MM.1S (cell line): Measurements from ENCODE around the gene ANXA9.
A peak's percentile ranks its signal among the peaks of the same experiment; 100 is the strongest.

ENCODE experiments used
- DNase-seq: peaks from one replicate; pipeline ENCODE4 v3.0.0-alpha.2; 2015
- H2AFZ ChIP-seq: fragments of 300-600 bp; sonication (generic); 2 replicates; pipeline ENCODE4 v1.6.0; 2016; ENCODE audit warnings: antibody characterized with exemption, low read length
- H3F3A ChIP-seq: fragments of 300-600 bp; sonication (generic); 2 replicates; pipeline ENCODE4 v1.6.1; 2016; ENCODE audit warnings: mild to moderate bottlenecking, antibody characterized with exemption, low read length, moderate library complexity, mixed read lengths; ENCODE audit not compliant: insufficient read depth
- H3K27ac ChIP-seq: fragments of 300-600 bp; sonication (generic); 2 replicates; pipeline ENCODE4 v1.5.1; 2016; ENCODE audit warnings: mild to moderate bottlenecking, low read length
- H3K27me3 ChIP-seq: fragments of 300-600 bp; sonication (generic); replicated peaks from 2 replicates; pipeline ENCODE4 v1.6.0; 2016; ENCODE audit warnings: low read length; ENCODE audit not compliant: insufficient read depth
- H3K36me3 ChIP-seq: fragments of 300-600 bp; sonication (generic); replicated peaks from 2 replicates; pipeline ENCODE4 v1.6.1; 2016; ENCODE audit warnings: mild to moderate bottlenecking, low read length, mixed read lengths; ENCODE audit not compliant: insufficient read depth
- H3K4me1 ChIP-seq: fragments of 300-600 bp; sonication (generic); 2 replicates; pipeline ENCODE4 v1.6.1; 2016; ENCODE audit warnings: low read length, mixed read lengths
- H3K4me2 ChIP-seq: fragments of 300-600 bp; sonication (generic); 2 replicates; pipeline ENCODE4 v1.6.0; 2016; ENCODE audit warnings: low read depth, low read length
- H3K4me3 ChIP-seq: fragments of 300-600 bp; sonication (generic); 2 replicates; pipeline ENCODE4 v1.5.1; 2016; ENCODE audit warnings: low read length, mixed read lengths
- H3K79me2 ChIP-seq: fragments of 300-600 bp; sonication (generic); 2 replicates; pipeline ENCODE4 v1.6.1; 2016; ENCODE audit warnings: mixed run types, low read length, mixed read lengths
- H3K9ac ChIP-seq: fragments of 300-600 bp; sonication (generic); 2 replicates; pipeline ENCODE4 v1.6.1; 2016; ENCODE audit warnings: low read length, mixed read lengths
- H3K9me2 ChIP-seq: fragments of 300-600 bp; sonication (generic); replicated peaks from 2 replicates; pipeline ENCODE4 v1.6.1; 2016; ENCODE audit warnings: mild to moderate bottlenecking, low read length, mixed read lengths; ENCODE audit not compliant: insufficient read depth
- H3K9me3 ChIP-seq: fragments of 300-600 bp; sonication (generic); replicated peaks from 2 replicates; pipeline ENCODE4 v1.6.1; 2016; ENCODE audit warnings: mild to moderate bottlenecking, low read length, mixed read lengths; ENCODE audit not compliant: insufficient read depth
- H4K20me1 ChIP-seq: fragments of 300-600 bp; sonication (generic); 2 replicates; pipeline ENCODE4 v1.6.1; 2016; ENCODE audit warnings: mild to moderate bottlenecking, low read length, moderate library complexity, mixed read lengths; ENCODE audit not compliant: insufficient read depth
- CTCF ChIP-seq: fragments of 300-600 bp; sonication (generic); IDR thresholded peaks from 2 replicates; pipeline ENCODE4 v1.5.1; 2016; ENCODE audit warnings: antibody characterized with exemption, low read length, mixed read lengths
- EZH2 ChIP-seq: fragments of 300-600 bp; sonication (generic); optimal IDR thresholded peaks from 2 replicates; pipeline ENCODE3; 2017; ENCODE audit warnings: low read depth, mild to moderate bottlenecking, antibody characterized with exemption, low read length, mixed read lengths
- EZH2phosphoT487 ChIP-seq: fragments of 300-600 bp; sonication (generic); IDR thresholded peaks from 2 replicates; pipeline ENCODE4 v1.6.1; 2018; ENCODE audit warnings: antibody characterized with exemption, low read length

Gene ANXA9

GRCh38 chr1:150969626-150970025 is 12.5 kb upstream of the ANXA9 start:
- 0 out of 2 replicates have a peak, but pooled peaks cover 6% of the 10 kb centered on the region for H4K20me1 ChIP-seq
- peaks cover 18% of the 10 kb centered on the region for H3K4me1 ChIP-seq
- no peak overlapping the region for H3K27ac ChIP-seq
- H3K9ac ChIP-seq = no peak overlapping the region
- no peaks in the 10 kb centered on the region for H3F3A ChIP-seq
- no peak overlapping the region for H2AFZ ChIP-seq
- no peaks in the 10 kb centered on the region for H3K9me2 ChIP-seq
- no peaks in the 10 kb centered on the region for H3K27me3 ChIP-seq
- no peak for DNase-seq
- no peak overlapping the region for H3K4me3 ChIP-seq
- peaks cover 20% of the 10 kb centered on the region for H3K36me3 ChIP-seq
- TF ChIP-seq CTCF = no peak
- no peak for TF ChIP-seq EZH2phosphoT487
- TF ChIP-seq EZH2 = no peak
- peaks cover 72% of the 10 kb centered on the region for H3K79me2 ChIP-seq
- H3K9me3 ChIP-seq = no peaks in the 10 kb centered on the region
- H3K4me2 ChIP-seq = no peak overlapping the region

GRCh38 chr1:150970808-150971582 is 11.1 kb upstream of the ANXA9 start:
- Histone ChIP-seq H3K36me3 (peaks cover 20% of the 10 kb centered on the region), H4K20me1 (0 out of 2 replicates have a peak, but pooled peaks cover 6% of the 10 kb centered on the region), H3K4me1 (peaks cover 18% of the 10 kb centered on the region), H3K9me2 (no peaks in the 10 kb centered on the region), H3K9ac (no peak overlapping the region), H3K79me2 (peaks cover 70% of the 10 kb centered on the region), H3K27me3 (no peaks in the 10 kb centered on the region), H3K27ac (no peak overlapping the region), H3K9me3 (no peaks in the 10 kb centered on the region), H3K4me2 (no peak overlapping the region), H2AFZ (no peak overlapping the region), H3K4me3 (no peak overlapping the region), H3F3A (peaks cover 3% of the 10 kb centered on the region; the same call in 1 of the 2 replicates)
- no peak for DNase-seq
- TF ChIP-seq CTCF (no peak), EZH2 (no peak), EZH2phosphoT487 (no peak)

- Histone ChIP-seq H4K20me1 (0 out of 2 replicates have a peak, but pooled peaks cover 6% of the 10 kb centered on the region), H3K79me2 (peaks cover 70% of the 10 kb centered on the region), H3K4me3 (no peak overlapping the region), H2AFZ (no peak overlapping the region), H3K9me3 (no peaks in the 10 kb centered on the region), H3K4me2 (peak overlapping the region; percentile 86; the same call in 1 of the 2 replicates), H3K27me3 (no peaks in the 10 kb centered on the region), H3K27ac (no peak overlapping the region), H3K9ac (no peak overlapping the region), H3K9me2 (no peaks in the 10 kb centered on the region), H3K36me3 (peaks cover 13% of the 10 kb centered on the region), H3K4me1 (peaks cover 19% of the 10 kb centered on the region), H3F3A (peaks cover 9% of the 10 kb centered on the region; the same call in 1 of the 2 replicates)
- DNase-seq = no peak
- TF ChIP-seq EZH2phosphoT487 (no peak), EZH2 (no peak), CTCF (peak; percentile 16; the same call in 1 of the 2 replicates)
These were observed 10.3 kb upstream of the ANXA9 start for GRCh38 chr1:150971583-150972416.
